GM21723 (cell line): Measurements from ENCODE around the gene RGL1.
A peak's percentile ranks its signal among the peaks of the same experiment; 100 is the strongest.
"Not testable (repeated sequence)": the region's sequence is repeated elsewhere in the genome, so short reads cannot be mapped to it uniquely, and the experiment has no call there.

Experiments
- ATAC-seq: cut with Tn5 transposase; IDR thresholded peaks from one replicate; pipeline ENCODE4 v1.9.1; 2021; ENCODE audit warnings: mild to moderate bottlenecking, moderate library complexity; ENCODE audit not compliant: unreplicated experiment

Gene RGL1

GRCh38 chr1:183804916-183805841, at the start of gene RGL1:
RGL1 (plus strand) TSS chr1:183805120; CDS start chr1:183805298, 178 bp downstream.
- ATAC-seq = peak; percentile 59

GRCh38 chr1:183756326-183756725, 48.6 kb upstream of the RGL1 start:
- ATAC-seq = no peak

GRCh38 chr1:183757061-183757460, 47.9 kb upstream of the RGL1 start:
- ATAC-seq = no peak

- no peak for ATAC-seq
Observed at GRCh38 chr1:183758913-183759312, 46.0 kb upstream of the RGL1 start.

GRCh38 chr1:183760661-183761060, 44.3 kb upstream of the RGL1 start:
- no peak for ATAC-seq

GRCh38 chr1:183761871-183762270, 43.0 kb upstream of the RGL1 start:
- no peak for ATAC-seq

- ATAC-seq = not testable (repeated sequence)
Observed at GRCh38 chr1:183762856-183763255, 42.1 kb upstream of the RGL1 start.

GRCh38 chr1:183764981-183765380, 39.9 kb upstream of the RGL1 start:
- ATAC-seq = no peak

GRCh38 chr1:183769956-183770815, 34.7 kb upstream of the RGL1 start:
- no peak for ATAC-seq

GRCh38 chr1:183770816-183771128, 34.1 kb upstream of the RGL1 start:
- no peak for ATAC-seq

GRCh38 chr1:183773482-183774274, 31.2 kb upstream of the RGL1 start:
- no peak for ATAC-seq

GRCh38 chr1:183774938-183775337, 30.0 kb upstream of the RGL1 start:
- no peak for ATAC-seq

GRCh38 chr1:183776731-183777130, 28.2 kb upstream of the RGL1 start:
- ATAC-seq = no peak

- ATAC-seq = no peak
Observed at GRCh38 chr1:183777328-183777727, 27.6 kb upstream of the RGL1 start.

- ATAC-seq = no peak
Observed at GRCh38 chr1:183778045-183778444, 26.9 kb upstream of the RGL1 start.

- no peak for ATAC-seq
Observed at GRCh38 chr1:183778568-183779433, 26.1 kb upstream of the RGL1 start.

GRCh38 chr1:183780159-183780558, 24.8 kb upstream of the RGL1 start:
- ATAC-seq = no peak

- no peak for ATAC-seq
Observed at GRCh38 chr1:183780757-183781156, 24.2 kb upstream of the RGL1 start.

GRCh38 chr1:183783342-183783741, 21.6 kb upstream of the RGL1 start:
- ATAC-seq = no peak
